Fibroblast of skin of back (primary cell): ENCODE data around the gene PTPN18.
"Not testable (repeated sequence)": the region's sequence is repeated elsewhere in the genome, so short reads cannot be mapped to it uniquely, and the experiment has no call there.

Experiments
- DNase-seq: peaks from one replicate; pipeline ENCODE4 v3.0.0-alpha.2; 2013

Gene PTPN18

DNA sequence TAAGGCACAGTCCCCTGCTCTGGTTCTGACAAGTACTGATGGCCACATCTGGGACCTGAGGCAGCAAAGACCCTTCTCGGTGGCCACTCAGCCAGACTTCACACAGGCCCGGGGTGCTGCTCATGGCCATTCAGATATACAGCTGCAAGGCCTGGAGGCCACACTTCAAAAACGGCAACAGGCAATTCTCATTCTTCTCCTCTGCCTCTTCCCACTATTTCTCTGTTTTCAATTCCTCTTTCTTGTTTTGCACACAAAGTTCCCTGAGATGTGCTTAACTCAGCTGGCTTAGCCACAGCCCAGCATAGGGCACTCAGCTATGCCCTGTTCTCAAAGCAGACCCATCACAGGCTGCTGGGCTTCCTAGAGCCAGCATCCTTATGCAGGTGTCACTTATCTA is 29.9 kb downstream of the PTPN18 start:
- no peak for DNase-seq

DNA sequence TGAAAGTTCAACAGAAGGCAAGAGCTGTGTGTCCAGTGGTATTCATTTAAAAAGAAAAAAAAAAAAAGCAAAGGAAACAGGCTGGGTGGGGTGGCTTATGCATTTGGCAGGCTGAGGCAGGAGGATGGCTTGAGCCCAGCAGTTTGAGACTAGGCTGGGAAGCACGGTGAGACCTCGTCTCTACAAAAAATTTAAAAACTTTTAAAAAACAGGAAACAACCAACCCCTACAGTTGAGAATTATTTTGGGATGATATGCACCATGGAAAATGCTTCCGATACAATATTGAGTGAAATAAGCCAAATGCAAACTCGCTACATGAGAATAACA is 31.2 kb downstream of the PTPN18 start:
- no peak for DNase-seq

DNA sequence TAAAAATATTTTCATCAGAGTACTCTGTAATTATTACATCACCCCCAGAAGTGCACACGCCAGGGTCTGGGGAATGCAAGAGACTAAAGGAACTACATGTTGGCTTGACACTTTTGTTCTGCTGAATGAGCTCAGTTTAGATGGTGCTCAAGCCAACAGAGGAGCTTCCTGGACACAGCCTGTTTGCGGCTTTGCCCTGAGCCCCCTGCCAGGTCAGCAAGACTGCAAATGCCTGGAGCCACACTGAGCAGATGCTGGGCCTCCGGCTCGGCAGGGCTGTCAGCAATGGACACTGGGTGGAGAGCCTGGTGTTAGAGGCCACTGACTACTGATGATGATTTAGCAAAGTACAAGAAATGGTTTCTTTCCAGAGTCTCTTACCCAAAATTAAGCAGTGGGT is 31.9 kb downstream of the PTPN18 start:
- DNase-seq = no peak

DNA sequence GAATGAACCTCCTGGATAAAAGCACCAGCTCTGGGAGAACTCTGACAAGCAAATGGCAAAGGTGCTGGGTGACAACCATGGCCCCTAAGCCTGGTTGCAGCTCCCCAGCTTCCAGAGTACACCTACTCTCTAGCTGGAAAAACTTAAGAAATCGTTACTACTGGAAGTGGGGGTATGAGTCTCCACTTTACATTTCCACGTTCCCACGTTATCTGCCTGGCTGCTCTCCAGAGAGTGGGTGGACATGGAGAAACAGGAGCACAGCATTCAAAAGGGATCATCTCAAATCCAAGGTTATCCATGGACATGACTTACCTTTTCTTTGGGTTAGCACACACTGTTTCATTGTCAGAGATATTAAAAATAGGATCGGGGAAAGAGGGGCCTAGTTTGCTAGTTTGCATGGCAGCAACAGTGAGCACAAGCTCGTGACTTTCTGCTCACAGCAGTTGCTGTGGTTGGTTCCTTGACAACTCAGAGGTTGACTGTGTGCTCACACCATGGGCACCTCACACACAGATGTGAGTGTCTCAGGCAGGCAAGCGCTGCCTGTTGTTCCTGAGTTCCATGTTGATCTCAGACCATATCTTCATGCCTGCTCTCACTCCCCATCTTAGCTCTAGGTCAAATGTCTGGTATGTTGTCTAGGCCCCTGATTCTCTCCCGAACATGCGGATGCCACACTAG is 32.5 kb downstream of the PTPN18 start:
- DNase-seq = no peak

DNA sequence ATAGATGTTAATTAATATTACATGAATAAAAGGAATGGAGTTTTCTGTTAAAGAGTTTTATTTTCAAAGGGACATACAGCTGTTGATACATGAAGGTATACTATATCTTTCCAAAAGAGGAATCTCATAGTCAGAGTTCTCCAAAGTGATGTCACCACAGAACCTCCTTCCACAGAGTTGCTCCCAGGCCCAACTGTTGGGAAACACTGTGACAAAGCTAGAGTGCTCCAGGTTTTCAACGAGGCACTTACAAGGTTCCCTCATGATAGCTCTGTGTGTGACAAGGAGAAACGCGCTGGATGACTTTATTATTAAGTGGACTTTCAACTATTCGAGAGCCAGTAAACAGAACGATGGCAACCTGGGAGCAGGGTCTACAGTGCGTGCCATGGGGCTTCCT is 33.5 kb downstream of the PTPN18 start:
- no peak for DNase-seq

DNA sequence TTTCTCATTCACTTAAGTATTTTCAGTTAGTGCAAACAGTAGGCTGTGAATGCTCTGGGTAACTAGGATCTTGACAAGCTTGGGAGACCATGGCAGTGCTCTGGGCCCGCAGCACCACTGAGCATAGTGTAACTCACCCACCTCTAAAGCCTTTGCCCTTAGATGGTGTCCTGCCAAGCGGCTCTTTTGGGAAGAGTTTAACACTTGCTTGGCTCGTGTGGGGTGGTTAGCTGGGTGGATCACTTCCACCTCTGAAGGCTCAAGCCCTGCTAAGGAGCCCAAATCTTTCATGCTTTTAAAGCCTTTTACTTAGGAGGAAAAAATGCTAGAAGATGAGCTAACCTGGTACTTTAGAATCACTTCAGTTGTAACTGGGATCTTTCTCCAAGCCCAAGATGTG is 33.9 kb downstream of the PTPN18 start:
- no peak for DNase-seq

GRCh38 chr2:130390460-130391057 is 34.7 kb downstream of the PTPN18 start:
- DNase-seq = no peak

DNA sequence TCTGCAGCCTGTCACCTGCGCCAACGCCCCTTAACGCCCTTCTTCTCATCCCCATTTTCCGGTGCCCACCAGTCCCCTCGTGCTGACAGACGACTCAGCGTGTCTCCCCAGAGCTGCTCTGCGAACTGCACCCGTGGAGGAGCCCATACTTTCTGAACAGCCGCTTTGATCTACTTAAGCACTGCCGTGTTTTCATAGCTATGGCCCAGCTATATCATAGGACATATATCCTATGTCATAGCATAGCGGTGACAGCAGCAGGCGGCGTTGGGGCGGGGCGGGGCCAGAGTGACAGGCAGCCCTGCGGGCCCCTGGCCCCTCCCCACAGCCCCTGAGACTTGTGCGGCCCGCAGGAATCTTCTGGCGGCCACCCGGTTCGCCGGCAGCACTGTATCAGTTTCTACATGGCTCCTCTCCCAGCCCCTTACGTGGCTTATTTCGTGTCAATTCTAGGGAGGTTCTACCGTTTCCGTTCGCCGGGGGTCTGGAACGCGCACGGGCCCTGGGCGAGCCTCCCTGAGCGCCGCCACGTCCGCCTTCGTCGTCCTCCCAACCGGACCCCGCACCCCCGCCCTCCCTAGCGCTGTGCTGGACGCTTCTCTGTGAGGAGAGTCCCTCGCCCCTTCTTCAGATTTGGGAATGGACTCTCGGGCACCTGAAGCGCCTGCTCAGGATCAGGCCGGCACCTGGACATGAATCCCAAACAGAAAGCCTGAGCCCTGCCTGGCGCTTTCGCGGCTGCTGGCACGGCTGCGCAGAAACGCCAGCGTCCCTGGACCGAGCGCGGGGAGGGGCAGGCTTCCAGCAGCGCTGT is 35.4 kb downstream of the PTPN18 start:
- DNase-seq = peak; percentile 79

GRCh38 chr2:130391872-130392670 is 36.2 kb downstream of the PTPN18 start:
- DNase-seq = peak; percentile 62

GRCh38 chr2:130393318-130393910 is 37.6 kb downstream of the PTPN18 start:
- no peak for DNase-seq

GRCh38 chr2:130406280-130406679 is 50.4 kb downstream of the PTPN18 start:
- not testable (repeated sequence) for DNase-seq

- DNase-seq = not testable (repeated sequence)
These were observed 60.8 kb downstream of the PTPN18 start for GRCh38 chr2:130416693-130417092.

GRCh38 chr2:130418845-130419244 is 63.0 kb downstream of the PTPN18 start:
- DNase-seq = not testable (repeated sequence)
